WTC11 (cell line): Measurements from ENCODE around the gene DGLUCY. TPM values are rescaled to one million over a fixed set of nuclear protein-coding genes. Genes with fewer than 3 reads are reported as not detected.

Source experiments
- ATAC-seq: fragments of 200-7000 bp; cut with Tn5 transposase; 2 replicates; pipeline ENCODE4 v1.10.0; 2021; ENCODE audit warnings: mild to moderate bottlenecking, moderate library complexity
- CTCF ChIA-PET: fragments of 300-600 bp; sonication (Branson Sonifier 250); formaldehyde crosslinking; loops from one replicate; lab custom pipeline; 2021; ENCODE audit warnings: antibody characterized with exemption; lab: Charles Lee
- POLR2A ChIA-PET: fragments of 350-600 bp; sonication (Branson Sonifier 250); formaldehyde crosslinking; loops from one replicate; lab custom pipeline; 2021; ENCODE audit warnings: antibody characterized with exemption; lab: Charles Lee
- DNase-seq: peaks from one replicate; pipeline ENCODE4 v3.0.0; 2021; ENCODE audit warnings: low spot score
- H3K27ac Mint-ChIP-seq: 2 replicates; pipeline ENCODE4 v1.8.0; 2021; ENCODE audit warnings: mixed read lengths
- H3K27me3 Mint-ChIP-seq: 2 replicates; pipeline ENCODE4 v1.8.0; 2021; ENCODE audit warnings: low read depth, mild to moderate bottlenecking, moderate library complexity, mixed read lengths
- H3K36me3 Mint-ChIP-seq: 2 replicates; pipeline ENCODE4 v1.8.0; 2021; ENCODE audit warnings: mixed read lengths
- H3K4me1 Mint-ChIP-seq: 2 replicates; pipeline ENCODE4 v1.8.0; 2022; ENCODE audit warnings: mixed read lengths
- H3K4me3 Mint-ChIP-seq: 2 replicates; pipeline ENCODE4 v1.8.0; 2021; ENCODE audit warnings: mild to moderate bottlenecking, moderate library complexity, mixed read lengths
- H3K9me3 Mint-ChIP-seq: 2 replicates; pipeline ENCODE4 v1.8.0; 2021; ENCODE audit warnings: mixed read lengths
- E2F4 ChIP-seq: sonication (generic); formaldehyde crosslinking; IDR thresholded peaks from 2 replicates; pipeline ENCODE4 v1.8.1; 2022; ENCODE audit warnings: low read depth, mild to moderate bottlenecking, moderate library complexity, missing genetic modification reagents, borderline replicate concordance
- FOXP4 ChIP-seq: sonication (generic); formaldehyde crosslinking; IDR thresholded peaks from 2 replicates; pipeline ENCODE4 v1.8.0; 2022; ENCODE audit warnings: mild to moderate bottlenecking, missing genetic modification reagents
- GABPB1 ChIP-seq: sonication (generic); formaldehyde crosslinking; IDR thresholded peaks from 2 replicates; pipeline ENCODE4 v1.8.1; 2023; ENCODE audit warnings: mild to moderate bottlenecking, missing genetic modification reagents
- MLX ChIP-seq: sonication (generic); formaldehyde crosslinking; IDR thresholded peaks from 2 replicates; pipeline ENCODE4 v1.8.1; 2023; ENCODE audit warnings: mild to moderate bottlenecking, missing genetic modification reagents, moderate library complexity
- MXD4 ChIP-seq: fragments of 250-450 bp; sonication (Bioruptor Pico); IDR thresholded peaks from 2 replicates; pipeline ENCODE4 v1.8.0; 2021; ENCODE audit warnings: mild to moderate bottlenecking, moderate library complexity, borderline replicate concordance
- NFATC4 ChIP-seq: fragments of 250-450 bp; sonication (Bioruptor Pico); IDR thresholded peaks from 2 replicates; pipeline ENCODE4 v1.9.0; 2021; ENCODE audit warnings: mild to moderate bottlenecking
- NR2C2 ChIP-seq: sonication (generic); formaldehyde crosslinking; IDR thresholded peaks from 2 replicates; pipeline ENCODE4 v1.8.0; 2022; ENCODE audit warnings: mild to moderate bottlenecking, missing genetic modification reagents
- SMAD4 ChIP-seq: sonication (generic); formaldehyde crosslinking; IDR thresholded peaks from 2 replicates; pipeline ENCODE4 v1.8.0; 2022; ENCODE audit warnings: mild to moderate bottlenecking, missing genetic modification reagents
- STAT6 ChIP-seq: sonication (generic); formaldehyde crosslinking; conservative IDR thresholded peaks from 2 replicates; pipeline ENCODE4 v1.8.1; 2023; ENCODE audit warnings: mild to moderate bottlenecking, low read depth, missing genetic modification reagents, moderate library complexity
- TEAD4 ChIP-seq: sonication (generic); formaldehyde crosslinking; IDR thresholded peaks from 2 replicates; pipeline ENCODE4 v1.8.0; 2022; ENCODE audit warnings: mild to moderate bottlenecking, missing genetic modification reagents
- TP53 ChIP-seq: sonication (generic); formaldehyde crosslinking; IDR thresholded peaks from 2 replicates; pipeline ENCODE4 v1.8.1; 2023; ENCODE audit warnings: mild to moderate bottlenecking, missing genetic modification reagents
- ZNF232 ChIP-seq: sonication (generic); formaldehyde crosslinking; IDR thresholded peaks from 2 replicates; pipeline ENCODE4 v1.8.0; 2022; ENCODE audit warnings: mild to moderate bottlenecking, missing genetic modification reagents
- ZNF396 ChIP-seq: fragments of 250-450 bp; sonication (Bioruptor Pico); IDR thresholded peaks from 2 replicates; pipeline ENCODE4 v1.8.0; 2021; ENCODE audit warnings: mild to moderate bottlenecking, moderate library complexity, borderline replicate concordance
- ZNF416 ChIP-seq: fragments of 250-450 bp; sonication (Bioruptor Pico); IDR thresholded peaks from 2 replicates; pipeline ENCODE4 v1.9.0; 2021; ENCODE audit warnings: mild to moderate bottlenecking, inconsistent platforms
- ZNF671 ChIP-seq: fragments of 250-450 bp; sonication (Bioruptor Pico); IDR thresholded peaks from 2 replicates; pipeline ENCODE4 v1.8.0; 2021; ENCODE audit warnings: mild to moderate bottlenecking
- ZSCAN18 ChIP-seq: fragments of 250-450 bp; sonication (Bioruptor Pico); IDR thresholded peaks from 2 replicates; pipeline ENCODE4 v2.1.2; 2022; ENCODE audit warnings: mild to moderate bottlenecking, moderate library complexity
- total RNA-seq: library from RNA; stranded (reverse); gene quantifications from 3 replicates; pipeline ENCODE4 v1.2.3, GENCODE V29; 2021
- TF ChIP-seq, protein P1 (sequence below): fragments of 250-450 bp; sonication (Bioruptor Pico); IDR thresholded peaks from 2 replicates; pipeline ENCODE4 v1.9.0; 2021; ENCODE audit warnings: mild to moderate bottlenecking
- TF ChIP-seq, protein P2 (sequence below): sonication (generic); formaldehyde crosslinking; IDR thresholded peaks from 2 replicates; pipeline ENCODE4 v1.8.1; 2022; ENCODE audit warnings: missing genetic modification reagents, borderline replicate concordance
- TF ChIP-seq, protein P3 (sequence below): sonication (generic); formaldehyde crosslinking; IDR thresholded peaks from 2 replicates; pipeline ENCODE4 v1.8.1; 2022; ENCODE audit warnings: low read depth, missing genetic modification reagents, borderline replicate concordance
- TF ChIP-seq, protein P4 (sequence below): sonication (generic); formaldehyde crosslinking; IDR thresholded peaks from 2 replicates; pipeline ENCODE4 v1.8.1; 2023; ENCODE audit warnings: mild to moderate bottlenecking, missing genetic modification reagents, borderline replicate concordance

The DGLUCY gene
- total RNA-seq, 1 experiment from 2014 or later: 35.4 TPM

DNA sequence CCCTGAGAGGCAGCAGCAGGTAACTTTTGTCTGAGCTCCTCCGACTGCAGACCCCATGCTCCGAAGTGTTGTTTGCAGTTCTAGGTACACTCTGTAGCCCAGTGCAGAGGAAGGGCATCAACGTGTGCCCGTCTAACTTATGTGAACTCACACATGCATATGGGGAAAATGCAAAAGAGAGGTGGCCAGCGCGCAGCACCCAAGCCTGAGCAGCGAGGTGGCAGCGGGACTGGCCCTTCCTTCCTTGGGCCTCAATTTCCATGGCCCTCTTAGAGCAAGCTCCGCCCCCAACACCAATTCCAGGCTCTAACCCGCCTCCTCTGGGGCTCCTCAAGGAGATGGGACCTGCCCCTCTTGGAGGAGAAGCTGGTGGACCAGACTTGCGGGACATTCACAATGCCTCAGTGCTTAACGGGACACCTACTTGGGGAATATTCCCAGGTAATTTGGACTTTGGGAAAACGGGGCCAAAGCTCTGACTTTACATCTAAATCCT, 102.9 kb downstream of the DGLUCY start:
- Mint-ChIP-seq H3K9me3 (no peaks in the 10 kb centered on the region), H3K27me3 (no peaks in the 10 kb centered on the region), H3K36me3 (peaks cover 18% of the 10 kb centered on the region), H3K27ac (no peak overlapping the region), H3K4me3 (no peak overlapping the region), H3K4me1 (peaks cover 5% of the 10 kb centered on the region; the same call in 1 of the 2 replicates)
- ATAC-seq: peak; percentile 58
- ChIA-PET CTCF (interaction anchor here (1.0 to 2.4 kb wide), 3 partner anchors 12 to 138 kb away, joined by 3 to 5 read pairs (median 3); no protein-coding TSS in a partner anchor), POLR2A (no interaction called here)
- no peak for DNase-seq
- TF ChIP-seq GABPB1 (CRISPR knock-in tag): no peak
- no peak for TF ChIP-seq NR2C2 (CRISPR knock-in tag)
- TF ChIP-seq, protein P1, sequence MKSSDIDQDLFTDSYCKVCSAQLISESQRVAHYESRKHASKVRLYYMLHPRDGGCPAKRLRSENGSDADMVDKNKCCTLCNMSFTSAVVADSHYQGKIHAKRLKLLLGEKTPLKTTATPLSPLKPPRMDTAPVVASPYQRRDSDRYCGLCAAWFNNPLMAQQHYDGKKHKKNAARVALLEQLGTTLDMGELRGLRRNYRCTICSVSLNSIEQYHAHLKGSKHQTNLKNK (CRISPR knock-in tag): no peak
- TF ChIP-seq STAT6 (CRISPR knock-in tag): no peak
- TF ChIP-seq MXD4: no peak
- no peak for TF ChIP-seq E2F4
- TF ChIP-seq ZNF671 (CRISPR knock-in tag): no peak
- no peak for TF ChIP-seq TEAD4 (CRISPR knock-in tag)

DNA sequence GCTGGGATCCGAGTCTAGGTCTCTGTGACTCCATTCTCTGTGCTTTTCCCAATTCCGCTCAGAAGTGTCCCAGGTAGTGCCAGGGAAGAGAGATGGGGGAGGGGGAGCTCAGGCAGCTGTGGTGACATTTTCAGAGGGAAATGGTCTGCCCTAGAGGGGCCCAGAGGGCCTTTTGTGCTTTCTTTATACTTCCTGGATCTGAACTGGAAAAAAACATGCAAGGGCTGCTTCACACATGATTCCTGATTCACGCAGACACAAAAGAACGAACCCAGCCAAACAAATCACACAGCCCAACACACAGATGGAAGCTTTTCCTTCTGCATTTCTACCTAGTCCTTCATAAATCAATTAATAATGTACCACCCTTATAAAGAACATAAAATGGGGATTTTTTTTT, 104.1 kb downstream of the DGLUCY start:
- POLR2A ChIA-PET: no interaction called here
- Mint-ChIP-seq H3K9me3 (no peaks in the 10 kb centered on the region), H3K27me3 (no peaks in the 10 kb centered on the region), H3K27ac (no peak overlapping the region), H3K4me3 (no peak overlapping the region), H3K36me3 (peaks cover 21% of the 10 kb centered on the region), H3K4me1 (peaks cover 10% of the 10 kb centered on the region)
- CTCF ChIA-PET: interaction anchor here (0.6 to 2.4 kb wide), 3 partner anchors 41 to 68 kb away, joined by 3 to 5 read pairs (median 3); no protein-coding TSS in a partner anchor
- no peak for ATAC-seq
- DNase-seq: no peak
- TF ChIP-seq ZNF416 (CRISPR knock-in tag) (no peak), ZNF232 (CRISPR knock-in tag) (no peak), TP53 (CRISPR knock-in tag) (no peak), FOXP4 (CRISPR knock-in tag) (no peak), ZSCAN18 (CRISPR knock-in tag) (no peak), MLX (CRISPR knock-in tag) (no peak), NFATC4 (CRISPR knock-in tag) (no peak), SMAD4 (CRISPR knock-in tag) (no peak), ZNF396 (CRISPR knock-in tag) (no peak)
- TF ChIP-seq, protein P2, sequence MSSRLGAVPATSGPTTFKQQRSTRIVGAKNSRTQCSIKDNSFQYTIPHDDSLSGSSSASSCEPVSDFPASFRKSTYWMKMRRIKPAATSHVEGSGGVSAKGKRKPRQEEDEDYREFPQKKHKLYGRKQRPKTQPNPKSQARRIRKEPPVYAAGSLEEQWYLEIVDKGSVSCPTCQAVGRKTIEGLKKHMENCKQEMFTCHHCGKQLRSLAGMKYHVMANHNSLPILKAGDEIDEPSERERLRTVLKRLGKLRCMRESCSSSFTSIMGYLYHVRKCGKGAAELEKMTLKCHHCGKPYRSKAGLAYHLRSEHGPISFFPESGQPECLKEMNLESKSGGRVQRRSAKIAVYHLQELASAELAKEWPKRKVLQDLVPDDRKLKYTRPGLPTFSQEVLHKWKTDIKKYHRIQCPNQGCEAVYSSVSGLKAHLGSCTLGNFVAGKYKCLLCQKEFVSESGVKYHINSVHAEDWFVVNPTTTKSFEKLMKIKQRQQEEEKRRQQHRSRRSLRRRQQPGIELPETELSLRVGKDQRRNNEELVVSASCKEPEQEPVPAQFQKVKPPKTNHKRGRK (CRISPR knock-in tag): no peak
- TF ChIP-seq, protein P3, sequence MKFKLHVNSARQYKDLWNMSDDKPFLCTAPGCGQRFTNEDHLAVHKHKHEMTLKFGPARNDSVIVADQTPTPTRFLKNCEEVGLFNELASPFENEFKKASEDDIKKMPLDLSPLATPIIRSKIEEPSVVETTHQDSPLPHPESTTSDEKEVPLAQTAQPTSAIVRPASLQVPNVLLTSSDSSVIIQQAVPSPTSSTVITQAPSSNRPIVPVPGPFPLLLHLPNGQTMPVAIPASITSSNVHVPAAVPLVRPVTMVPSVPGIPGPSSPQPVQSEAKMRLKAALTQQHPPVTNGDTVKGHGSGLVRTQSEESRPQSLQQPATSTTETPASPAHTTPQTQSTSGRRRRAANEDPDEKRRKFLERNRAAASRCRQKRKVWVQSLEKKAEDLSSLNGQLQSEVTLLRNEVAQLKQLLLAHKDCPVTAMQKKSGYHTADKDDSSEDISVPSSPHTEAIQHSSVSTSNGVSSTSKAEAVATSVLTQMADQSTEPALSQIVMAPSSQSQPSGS (CRISPR knock-in tag): no peak
- TF ChIP-seq, protein P4, sequence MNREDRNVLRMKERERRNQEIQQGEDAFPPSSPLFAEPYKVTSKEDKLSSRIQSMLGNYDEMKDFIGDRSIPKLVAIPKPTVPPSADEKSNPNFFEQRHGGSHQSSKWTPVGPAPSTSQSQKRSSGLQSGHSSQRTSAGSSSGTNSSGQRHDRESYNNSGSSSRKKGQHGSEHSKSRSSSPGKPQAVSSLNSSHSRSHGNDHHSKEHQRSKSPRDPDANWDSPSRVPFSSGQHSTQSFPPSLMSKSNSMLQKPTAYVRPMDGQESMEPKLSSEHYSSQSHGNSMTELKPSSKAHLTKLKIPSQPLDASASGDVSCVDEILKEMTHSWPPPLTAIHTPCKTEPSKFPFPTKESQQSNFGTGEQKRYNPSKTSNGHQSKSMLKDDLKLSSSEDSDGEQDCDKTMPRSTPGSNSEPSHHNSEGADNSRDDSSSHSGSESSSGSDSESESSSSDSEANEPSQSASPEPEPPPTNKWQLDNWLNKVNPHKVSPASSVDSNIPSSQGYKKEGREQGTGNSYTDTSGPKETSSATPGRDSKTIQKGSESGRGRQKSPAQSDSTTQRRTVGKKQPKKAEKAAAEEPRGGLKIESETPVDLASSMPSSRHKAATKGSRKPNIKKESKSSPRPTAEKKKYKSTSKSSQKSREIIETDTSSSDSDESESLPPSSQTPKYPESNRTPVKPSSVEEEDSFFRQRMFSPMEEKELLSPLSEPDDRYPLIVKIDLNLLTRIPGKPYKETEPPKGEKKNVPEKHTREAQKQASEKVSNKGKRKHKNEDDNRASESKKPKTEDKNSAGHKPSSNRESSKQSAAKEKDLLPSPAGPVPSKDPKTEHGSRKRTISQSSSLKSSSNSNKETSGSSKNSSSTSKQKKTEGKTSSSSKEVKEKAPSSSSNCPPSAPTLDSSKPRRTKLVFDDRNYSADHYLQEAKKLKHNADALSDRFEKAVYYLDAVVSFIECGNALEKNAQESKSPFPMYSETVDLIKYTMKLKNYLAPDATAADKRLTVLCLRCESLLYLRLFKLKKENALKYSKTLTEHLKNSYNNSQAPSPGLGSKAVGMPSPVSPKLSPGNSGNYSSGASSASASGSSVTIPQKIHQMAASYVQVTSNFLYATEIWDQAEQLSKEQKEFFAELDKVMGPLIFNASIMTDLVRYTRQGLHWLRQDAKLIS (CRISPR knock-in tag): no peak
